Measurements from ENCODE around the gene PSMG2.
"Not testable (repeated sequence)": the region's sequence is repeated elsewhere in the genome, so short reads cannot be mapped to it uniquely, and the experiment has no call there.

The PSMG2 gene

GRCh38 chr18:12721495-12722275 lies 18.8 kb downstream of the PSMG2 start:
- no peak for DNase-seq (ENCODE audit: low read depth in 2 of 3, low spot score in 1 of 3)

GRCh38 chr18:12722731-12723130 lies 19.9 kb downstream of the PSMG2 start:
- DNase-seq (ENCODE audit: low read depth in 2 of 3, low spot score in 1 of 3), result no peak

GRCh38 chr18:12726331-12726730 lies 23.5 kb downstream of the PSMG2 start:
- no peak for DNase-seq (ENCODE audit: low read depth in 2 of 3, low spot score in 1 of 3)

GRCh38 chr18:12726774-12727550 lies 24.1 kb downstream of the PSMG2 start:
- DNase-seq (ENCODE audit: low read depth in 2 of 3, low spot score in 1 of 3), result peak; percentile 15 to 84 (median 23)

GRCh38 chr18:12737243-12737902 lies 34.5 kb downstream of the PSMG2 start:
- DNase-seq (ENCODE audit: low read depth in 2 of 3, low spot score in 1 of 3), result no peak

- no peak for DNase-seq (ENCODE audit: low read depth in 2 of 3, low spot score in 1 of 3)
These were observed 38.5 kb downstream of the PSMG2 start for GRCh38 chr18:12741351-12741750.

- DNase-seq (ENCODE audit: low read depth in 2 of 3, low spot score in 1 of 3), result no peak
These were observed 39.6 kb downstream of the PSMG2 start for GRCh38 chr18:12742453-12742852.

GRCh38 chr18:12744103-12744502 lies 41.3 kb downstream of the PSMG2 start:
- DNase-seq (ENCODE audit: low read depth in 2 of 3, low spot score in 1 of 3), result no peak

- no peak for DNase-seq (ENCODE audit: low read depth in 2 of 3, low spot score in 1 of 3)
These were observed 42.4 kb downstream of the PSMG2 start for GRCh38 chr18:12745095-12745795.

- DNase-seq (ENCODE audit: low read depth in 2 of 3, low spot score in 1 of 3), result no peak
These were observed 44.9 kb downstream of the PSMG2 start for GRCh38 chr18:12747530-12748315.

- DNase-seq (ENCODE audit: low read depth in 2 of 3, low spot score in 1 of 3), result no peak
These were observed 45.8 kb downstream of the PSMG2 start for GRCh38 chr18:12748671-12749070.

- DNase-seq (ENCODE audit: low read depth in 2 of 3, low spot score in 1 of 3), result no peak
These were observed 46.3 kb downstream of the PSMG2 start for GRCh38 chr18:12749121-12749520.

GRCh38 chr18:12750076-12750714 lies 47.4 kb downstream of the PSMG2 start:
- no peak for DNase-seq (ENCODE audit: low read depth in 2 of 3, low spot score in 1 of 3)

- no peak for DNase-seq (ENCODE audit: low read depth in 2 of 3, low spot score in 1 of 3)
These were observed 48.1 kb downstream of the PSMG2 start for GRCh38 chr18:12750715-12751502.

- no peak for DNase-seq (ENCODE audit: low read depth in 2 of 3, low spot score in 1 of 3)
These were observed 48.7 kb downstream of the PSMG2 start for GRCh38 chr18:12751503-12751884.

- no peak for DNase-seq (ENCODE audit: low read depth in 2 of 3, low spot score in 1 of 3)
These were observed 49.0 kb downstream of the PSMG2 start for GRCh38 chr18:12751891-12752290.

GRCh38 chr18:12754511-12754910 lies 51.7 kb downstream of the PSMG2 start:
- no peak for DNase-seq (ENCODE audit: low read depth in 2 of 3, low spot score in 1 of 3)

GRCh38 chr18:12755606-12756005 lies 52.8 kb downstream of the PSMG2 start:
- not testable (repeated sequence) for DNase-seq (ENCODE audit: low read depth in 2 of 3, low spot score in 1 of 3)

GRCh38 chr18:12756619-12757239 lies 53.9 kb downstream of the PSMG2 start:
- DNase-seq (ENCODE audit: low read depth in 2 of 3, low spot score in 1 of 3), result not testable (repeated sequence)

Measured in stimulated activated CD4-positive, alpha-beta T cell treated with anti-CD3 and anti-CD28 coated beads, Interleukin-12 subunit alpha, Interleukin-12 subunit beta, amount 100 ng/mL, for 48 hours (primary cell).